HCT116 (cell line): ENCODE results near the gene PTPRR. TPM values are rescaled to one million over a fixed set of nuclear protein-coding genes. Genes with fewer than 3 reads are reported as not detected.

Experiments
- ATAC-seq: fragments of 200-7000 bp; cut with Tn5 transposase; 2 replicates; pipeline ENCODE4 v1.9.1; 2020; ENCODE audit warnings: mild to moderate bottlenecking, moderate library complexity
- BruUV-seq: library from RNA; stranded (reverse); fragments of 400-500 nt; replicated peaks from 2 replicates; lab custom pipeline; 2021; lab: Mats Ljungman, UMichigan
- CTCF ChIA-PET: fragments of 300-600 bp; sonication (Branson Sonifier 250); formaldehyde crosslinking; loops from one replicate; lab custom pipeline; 2021; ENCODE audit warnings: antibody characterized with exemption; lab: Charles Lee
- POLR2A ChIA-PET: fragments of 300-600, 350-600 bp; sonication (Branson Sonifier 250); formaldehyde crosslinking; loops from one replicate; lab custom pipeline; 2021; ENCODE audit warnings: antibody characterized with exemption; lab: Charles Lee
- RAD21 ChIA-PET, 2 experiments: fragments of 300-600 bp; sonication (Branson Sonifier 250); formaldehyde crosslinking; loops; one replicate each; lab custom pipeline; 2023; ENCODE audit warnings: low total read pairs in 2 of 2; ENCODE audit not compliant: uncharacterized antibody in 2 of 2, unreplicated experiment in 2 of 2, low non-redundant PET in 1 of 2; lab: Charles Lee
- DNase-seq: peaks from one replicate; pipeline ENCODE4 v3.0.0-alpha.2; 2010; ENCODE audit warnings: low read depth, low spot score
- H2AFZ ChIP-seq: fragments of 200-600 bp; shearing (Covaris generic), sonication (generic); 2 replicates; pipeline ENCODE4 v1.6.1; 2017; ENCODE audit warnings: low read depth, mixed run types, mixed read lengths, antibody characterized with exemption, low read length; ENCODE audit not compliant: poor library complexity, severe bottlenecking
- H3K27ac ChIP-seq: 2 replicates; pipeline ENCODE4 v1.5.1; 2012; ENCODE audit warnings: low read depth, low read length
- H3K27me3 ChIP-seq: fragments of 200-600 bp; sonication (generic); 2 replicates; pipeline ENCODE4 v1.6.1; 2016; ENCODE audit warnings: mixed run types, low read length, mixed read lengths; ENCODE audit not compliant: insufficient read depth
- H3K36me3 ChIP-seq, 2 experiments: fragments of 200-500 bp in 1 of 2; fragments of 200-600 bp in 1 of 2; sonication (Bioruptor generic) in 1 of 2; sonication (generic) in 1 of 2; 2 replicates each; pipeline versions ENCODE4 v1.5.1 to v1.6.1; 2014 to 2016; ENCODE audit warnings: low read length in 2 of 2, inconsistent platforms in 1 of 2, mixed read lengths in 1 of 2, mixed run types in 1 of 2; ENCODE audit not compliant: insufficient read depth in 2 of 2, control insufficient read depth in 1 of 2
- H3K4me1 ChIP-seq, 2 experiments: fragments of 200-600 bp in 1 of 2; sonication (generic) in 1 of 2; 2 replicates each; pipeline versions ENCODE4 v1.5.1 to v1.6.1; 2012 to 2017; ENCODE audit warnings: low read length in 2 of 2, inconsistent platforms in 1 of 2, mild to moderate bottlenecking in 1 of 2, mixed read lengths in 1 of 2, mixed run types in 1 of 2, moderate library complexity in 1 of 2; ENCODE audit not compliant: insufficient read depth in 2 of 2, control insufficient read depth in 1 of 2
- H3K4me2 ChIP-seq: fragments of 200-600 bp; sonication (generic); 2 replicates; pipeline ENCODE4 v1.6.1; 2017; ENCODE audit warnings: mixed run types, low read length, mixed read lengths
- H3K4me3 ChIP-seq, 2 experiments: fragments of 200-600 bp in 1 of 2; sonication (generic) in 1 of 2; replicated peaks in 1 of 2; 2 replicates each; pipeline ENCODE4 v1.5.1; 2011 to 2016; ENCODE audit warnings: low read length in 2 of 2, control low read depth in 1 of 2, low read depth in 1 of 2, mild to moderate bottlenecking in 1 of 2, mixed read lengths in 1 of 2, mixed run types in 1 of 2
- H3K79me2 ChIP-seq: fragments of 200-600 bp; sonication (generic); 2 replicates; pipeline ENCODE4 v1.6.1; 2017; ENCODE audit warnings: mild to moderate bottlenecking, mixed run types, low read length, moderate library complexity, mixed read lengths; ENCODE audit not compliant: insufficient read depth
- H3K9ac ChIP-seq: fragments of 200-600 bp; sonication (generic); 2 replicates; pipeline ENCODE4 v1.6.1; 2016; ENCODE audit warnings: low read length, mixed read lengths
- H3K9me2 ChIP-seq: fragments of 200-600 bp; sonication (generic), shearing (Covaris generic); 2 replicates; pipeline ENCODE4 v1.6.1; 2017; ENCODE audit warnings: mixed run types, mild to moderate bottlenecking, moderate library complexity; ENCODE audit not compliant: insufficient read depth
- H3K9me3 ChIP-seq, 2 experiments: fragments of 200-500 bp in 1 of 2; fragments of 200-600 bp in 1 of 2; sonication (Bioruptor generic) in 1 of 2; sonication (generic) in 1 of 2; 2 replicates each; pipeline ENCODE4 v1.6.1; 2014 to 2017; ENCODE audit warnings: low read length in 2 of 2, mixed read lengths in 2 of 2, inconsistent platforms in 1 of 2, low read depth in 1 of 2, mild to moderate bottlenecking in 1 of 2, mixed run types in 1 of 2, moderate library complexity in 1 of 2; ENCODE audit not compliant: control insufficient read depth in 1 of 2, insufficient read depth in 1 of 2
- H4K20me1 ChIP-seq: fragments of 200-600 bp; sonication (generic), shearing (Covaris generic); 2 replicates; pipeline ENCODE4 v1.6.1; 2017; ENCODE audit warnings: mixed run types, mild to moderate bottlenecking, moderate library complexity; ENCODE audit not compliant: insufficient read depth
- CBX3 ChIP-seq: IDR thresholded peaks from 2 replicates; pipeline ENCODE4 v1.6.1; 2012; ENCODE audit warnings: low read depth
- EGR1 ChIP-seq: IDR thresholded peaks from 2 replicates; pipeline ENCODE4 v1.6.1; 2012; ENCODE audit warnings: low read depth
- JUND ChIP-seq: IDR thresholded peaks from 2 replicates; pipeline ENCODE4 v1.6.1; 2012
- POLR2AphosphoS5 ChIP-seq: IDR thresholded peaks from 2 replicates; pipeline ENCODE4 v1.6.1; 2011; ENCODE audit warnings: mild to moderate bottlenecking, low read depth, low read length, moderate library complexity
- RAD21 ChIP-seq: IDR thresholded peaks from 2 replicates; pipeline ENCODE4 v1.6.1; 2012; ENCODE audit warnings: low read depth, mild to moderate bottlenecking
- SIN3A ChIP-seq: IDR thresholded peaks from 2 replicates; pipeline ENCODE4 v1.6.1; 2012; ENCODE audit warnings: low read depth
- SP1 ChIP-seq: IDR thresholded peaks from 2 replicates; pipeline ENCODE4 v1.6.1; 2012; ENCODE audit warnings: low read depth
- ZNF274 ChIP-seq: fragments of 200-500 bp; sonication (Bioruptor generic); IDR thresholded peaks from 2 replicates; pipeline ENCODE4 v1.6.1; 2014; ENCODE audit warnings: mild to moderate bottlenecking, low read depth, low read length, inconsistent platforms
- intact Hi-C: fragments of 100-400 bp; cut with micrococcal nuclease; formaldehyde crosslinking; loops from 2 replicates; pipeline ENCODE4 v1.10.0; 2022
- total RNA-seq: library from RNA; stranded (reverse); gene quantifications from one replicate; pipeline ENCODE4 v1.2.1, GENCODE V29; 2021; ENCODE audit not compliant: unreplicated experiment
- TF ChIP-seq, protein P1 (sequence below): IDR thresholded peaks from 2 replicates; pipeline ENCODE4 v1.6.1; 2012; ENCODE audit warnings: low read depth
- TF ChIP-seq, protein P2 (sequence below): IDR thresholded peaks from 2 replicates; pipeline ENCODE4 v1.6.1; 2012

Gene PTPRR
- total RNA-seq, 1 experiment from 2014 or later, result 0.27 TPM

DNA sequence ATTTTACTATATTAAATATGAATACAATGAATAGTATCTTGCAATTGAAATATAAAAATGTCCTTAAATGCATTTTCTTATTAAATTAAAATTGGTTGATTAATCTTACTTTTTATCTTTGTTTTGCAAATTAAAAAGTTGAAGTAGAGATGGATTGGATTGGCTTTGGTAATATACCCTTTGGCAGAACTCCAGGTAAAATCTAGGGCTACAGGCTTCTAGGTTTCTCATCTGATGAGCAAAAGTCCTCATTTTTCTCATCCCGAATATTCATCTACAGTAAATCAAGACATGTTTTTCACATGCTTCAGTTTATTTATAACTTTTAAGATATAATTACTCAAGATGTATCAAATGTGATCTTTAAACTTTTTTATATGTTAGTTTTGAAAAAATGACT is 2.2 kb downstream of the PTPRR start (continued):
- TF ChIP-seq EGR1 (no peak), ZNF274 (no peak), SIN3A (no peak), CBX3 (no peak), JUND (no peak), RAD21 (no peak)
- TF ChIP-seq, protein P1, sequence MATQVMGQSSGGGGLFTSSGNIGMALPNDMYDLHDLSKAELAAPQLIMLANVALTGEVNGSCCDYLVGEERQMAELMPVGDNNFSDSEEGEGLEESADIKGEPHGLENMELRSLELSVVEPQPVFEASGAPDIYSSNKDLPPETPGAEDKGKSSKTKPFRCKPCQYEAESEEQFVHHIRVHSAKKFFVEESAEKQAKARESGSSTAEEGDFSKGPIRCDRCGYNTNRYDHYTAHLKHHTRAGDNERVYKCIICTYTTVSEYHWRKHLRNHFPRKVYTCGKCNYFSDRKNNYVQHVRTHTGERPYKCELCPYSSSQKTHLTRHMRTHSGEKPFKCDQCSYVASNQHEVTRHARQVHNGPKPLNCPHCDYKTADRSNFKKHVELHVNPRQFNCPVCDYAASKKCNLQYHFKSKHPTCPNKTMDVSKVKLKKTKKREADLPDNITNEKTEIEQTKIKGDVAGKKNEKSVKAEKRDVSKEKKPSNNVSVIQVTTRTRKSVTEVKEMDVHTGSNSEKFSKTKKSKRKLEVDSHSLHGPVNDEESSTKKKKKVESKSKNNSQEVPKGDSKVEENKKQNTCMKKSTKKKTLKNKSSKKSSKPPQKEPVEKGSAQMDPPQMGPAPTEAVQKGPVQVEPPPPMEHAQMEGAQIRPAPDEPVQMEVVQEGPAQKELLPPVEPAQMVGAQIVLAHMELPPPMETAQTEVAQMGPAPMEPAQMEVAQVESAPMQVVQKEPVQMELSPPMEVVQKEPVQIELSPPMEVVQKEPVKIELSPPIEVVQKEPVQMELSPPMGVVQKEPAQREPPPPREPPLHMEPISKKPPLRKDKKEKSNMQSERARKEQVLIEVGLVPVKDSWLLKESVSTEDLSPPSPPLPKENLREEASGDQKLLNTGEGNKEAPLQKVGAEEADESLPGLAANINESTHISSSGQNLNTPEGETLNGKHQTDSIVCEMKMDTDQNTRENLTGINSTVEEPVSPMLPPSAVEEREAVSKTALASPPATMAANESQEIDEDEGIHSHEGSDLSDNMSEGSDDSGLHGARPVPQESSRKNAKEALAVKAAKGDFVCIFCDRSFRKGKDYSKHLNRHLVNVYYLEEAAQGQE, result no peak

DNA sequence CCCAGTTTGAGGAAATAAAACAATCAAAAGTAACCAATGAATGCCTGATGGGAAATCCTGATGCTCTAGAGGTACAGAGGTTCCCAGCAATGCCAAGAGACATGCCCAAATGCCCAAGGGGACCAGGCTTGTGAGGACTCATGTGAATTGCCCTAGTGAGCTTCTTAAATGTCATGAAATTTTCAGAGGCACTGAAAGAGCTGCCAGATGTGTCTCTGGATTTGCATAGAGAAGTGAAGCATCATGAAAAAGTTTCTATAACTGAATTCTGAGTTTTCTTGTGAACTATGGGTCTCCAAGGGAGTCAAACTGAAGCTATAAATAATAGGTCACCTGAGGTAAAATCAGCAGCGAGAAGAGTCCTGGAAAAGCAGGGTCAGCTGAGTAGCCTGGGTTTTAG is 9.9 kb downstream of the PTPRR start:
- RAD21 ChIA-PET, result no interaction called here
- POLR2A ChIA-PET, result no interaction called here

More for the DNA sequence above, 9.9 kb downstream of the PTPRR start:
- Histone ChIP-seq H3K4me1 (no peaks in the 10 kb centered on the region), H3K9me3 (no peaks in the 10 kb centered on the region), H3K79me2 (no peaks in the 10 kb centered on the region), H3K27me3 (no peaks in the 10 kb centered on the region; the same call in 1 of the 2 replicates), H3K27ac (no peak overlapping the region), H2AFZ (no peak overlapping the region), H3K9me2 (no peaks in the 10 kb centered on the region), H3K4me3 (no peak overlapping the region), H3K36me3 (no peaks in the 10 kb centered on the region), H4K20me1 (no peaks in the 10 kb centered on the region), H3K4me2 (no peak overlapping the region), H3K9ac (no peak overlapping the region)
- ATAC-seq, result no peak
- BruUV-seq, result no TSS peak
- no peak for DNase-seq
- intact Hi-C loops, result no loop called here
- TF ChIP-seq JUND (no peak), POLR2AphosphoS5 (no peak), ZNF274 (no peak), SP1 (no peak)
- TF ChIP-seq, protein P2, sequence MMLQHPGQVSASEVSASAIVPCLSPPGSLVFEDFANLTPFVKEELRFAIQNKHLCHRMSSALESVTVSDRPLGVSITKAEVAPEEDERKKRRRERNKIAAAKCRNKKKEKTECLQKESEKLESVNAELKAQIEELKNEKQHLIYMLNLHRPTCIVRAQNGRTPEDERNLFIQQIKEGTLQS, result no peak
- CTCF ChIA-PET, result no interaction called here
